ENCODE results near the gene MAP1LC3A.
"Not testable (repeated sequence)": the region's sequence is repeated elsewhere in the genome, so short reads cannot be mapped to it uniquely, and the experiment has no call there.

Gene MAP1LC3A

GRCh38 chr20:34558320-34559218, at the start of gene MAP1LC3A:
TSS of gene MAP1LC3A (plus strand) at chr20:34558718. CDS start at chr20:34558869, 151 bp downstream.
- Mint-ChIP-seq H3K4me3 (peak within 1 kb of the TSS; percentile 84 to 88), H3K27ac (peak within 1 kb of the TSS; percentile 84 to 95), H3K27me3 (no peaks in the 10 kb centered on the region), H3K4me1 (peaks cover 8% of the 10 kb centered on the region), H3K9me3 (no peaks in the 10 kb centered on the region)
- ATAC-seq (peak; percentile 85), DNase-seq (peak; percentile 87 to 90)

GRCh38 chr20:34510575-34510974, 47.9 kb upstream of the MAP1LC3A start:
- Mint-ChIP-seq H3K4me1 (peaks cover 10% of the 10 kb centered on the region), H3K27me3 (no peaks in the 10 kb centered on the region), H3K27ac (no peak overlapping the region), H3K4me3 (no peak overlapping the region), H3K9me3 (no peaks in the 10 kb centered on the region)
- ATAC-seq (no peak), DNase-seq (no peak)

GRCh38 chr20:34511891-34512265, 46.6 kb upstream of the MAP1LC3A start:
- ATAC-seq = no peak
- H3K27me3 Mint-ChIP-seq = no peaks in the 10 kb centered on the region
- no peak overlapping the region for H3K27ac Mint-ChIP-seq
- H3K4me1 Mint-ChIP-seq = peaks cover 10% of the 10 kb centered on the region
- no peak for DNase-seq
- no peak overlapping the region for H3K4me3 Mint-ChIP-seq
- no peaks in the 10 kb centered on the region for H3K9me3 Mint-ChIP-seq

GRCh38 chr20:34512266-34512954, 46.1 kb upstream of the MAP1LC3A start:
- no peak overlapping the region for H3K4me3 Mint-ChIP-seq
- no peak for ATAC-seq
- peaks cover 10% of the 10 kb centered on the region for H3K4me1 Mint-ChIP-seq
- H3K27ac Mint-ChIP-seq = peak overlapping the region in 1 of 2 donors; percentile 49
- no peak for DNase-seq
- no peaks in the 10 kb centered on the region for H3K27me3 Mint-ChIP-seq
- no peaks in the 10 kb centered on the region for H3K9me3 Mint-ChIP-seq

GRCh38 chr20:34512955-34513419, 45.5 kb upstream of the MAP1LC3A start:
- Mint-ChIP-seq H3K9me3 (no peaks in the 10 kb centered on the region), H3K27ac (no peak overlapping the region), H3K27me3 (no peaks in the 10 kb centered on the region), H3K4me1 (peaks cover 15% of the 10 kb centered on the region), H3K4me3 (no peak overlapping the region)
- no peak for DNase-seq
- no peak for ATAC-seq

GRCh38 chr20:34514034-34514433, 44.5 kb upstream of the MAP1LC3A start:
- not testable (repeated sequence) for H3K27me3 Mint-ChIP-seq, DNase-seq, ATAC-seq, H3K9me3 Mint-ChIP-seq, H3K4me3 Mint-ChIP-seq
- peak overlapping the region in 1 of 2 donors; percentile 8 for H3K27ac Mint-ChIP-seq
- peaks cover 23% of the 10 kb centered on the region for H3K4me1 Mint-ChIP-seq

GRCh38 chr20:34514897-34515483, 43.5 kb upstream of the MAP1LC3A start:
- ATAC-seq (peak; percentile 19), DNase-seq (no peak)
- Mint-ChIP-seq H3K9me3 (no peaks in the 10 kb centered on the region), H3K4me1 (peaks cover 24% of the 10 kb centered on the region), H3K4me3 (peak overlapping the region; percentile 99 to 100), H3K27me3 (no peaks in the 10 kb centered on the region), H3K27ac (peak overlapping the region; percentile 99)

GRCh38 chr20:34515484-34516246, 42.9 kb upstream of the MAP1LC3A start:
- peak overlapping the region; percentile 99 to 100 for H3K4me3 Mint-ChIP-seq
- no peaks in the 10 kb centered on the region for H3K9me3 Mint-ChIP-seq
- ATAC-seq (peak; percentile 84), DNase-seq (peak; percentile 75 to 77)
- peaks cover 30% of the 10 kb centered on the region for H3K4me1 Mint-ChIP-seq
- peak overlapping the region; percentile 99 for H3K27ac Mint-ChIP-seq
- no peaks in the 10 kb centered on the region for H3K27me3 Mint-ChIP-seq

- no peaks in the 10 kb centered on the region for H3K9me3 Mint-ChIP-seq
- no peaks in the 10 kb centered on the region for H3K27me3 Mint-ChIP-seq
- peak; percentile 94 for DNase-seq
- H3K4me1 Mint-ChIP-seq = peaks cover 36% of the 10 kb centered on the region
- peak within 1 kb of the TSS; percentile 99 for H3K27ac Mint-ChIP-seq
- peak; percentile 87 for ATAC-seq
- H3K4me3 Mint-ChIP-seq = peak within 1 kb of the TSS; percentile 99 to 100
Measured at GRCh38 chr20:34516247-34517113, 42.0 kb upstream of the MAP1LC3A start, which contains the start of gene DYNLRB1. TSS of gene DYNLRB1 (plus strand) at chr20:34516422. CDS start at chr20:34516459, 37 bp downstream.

- Mint-ChIP-seq H3K27ac (peak overlapping the region; percentile 99), H3K4me1 (peaks cover 39% of the 10 kb centered on the region), H3K27me3 (no peaks in the 10 kb centered on the region), H3K9me3 (no peaks in the 10 kb centered on the region), H3K4me3 (peak overlapping the region; percentile 99 to 100)
- ATAC-seq (peak; percentile 20), DNase-seq (no peak)
Measured at GRCh38 chr20:34517114-34517505, 41.4 kb upstream of the MAP1LC3A start.

GRCh38 chr20:34518863-34519262, 39.7 kb upstream of the MAP1LC3A start:
- ATAC-seq, DNase-seq, H3K27ac Mint-ChIP-seq, H3K9me3 Mint-ChIP-seq, H3K4me3 Mint-ChIP-seq, H3K27me3 Mint-ChIP-seq: not testable (repeated sequence)
- peaks cover 56% of the 10 kb centered on the region for H3K4me1 Mint-ChIP-seq

GRCh38 chr20:34519841-34520240, 38.7 kb upstream of the MAP1LC3A start:
- ATAC-seq, H3K4me3 Mint-ChIP-seq, H3K27ac Mint-ChIP-seq, H3K9me3 Mint-ChIP-seq, H3K27me3 Mint-ChIP-seq, DNase-seq: not testable (repeated sequence)
- H3K4me1 Mint-ChIP-seq = peaks cover 50% of the 10 kb centered on the region

- peak overlapping the region in 1 of 2 donors; percentile 83 for H3K27ac Mint-ChIP-seq
- peak; percentile 46 to 59 for DNase-seq
- H3K4me3 Mint-ChIP-seq = no peak overlapping the region
Measured at GRCh38 chr20:34522969-34523871, 35.3 kb upstream of the MAP1LC3A start.

More at GRCh38 chr20:34522969-34523871, 35.3 kb upstream of the MAP1LC3A start:
- Mint-ChIP-seq H3K4me1 (peaks cover 39% of the 10 kb centered on the region), H3K9me3 (no peaks in the 10 kb centered on the region), H3K27me3 (no peaks in the 10 kb centered on the region)
- ATAC-seq = peak; percentile 89

Data from stimulated activated naive CD8-positive, alpha-beta T cell treated with anti-CD3 and anti-CD28 coated beads, Interleukin-15, amount 100 ng/mL, for 72 hours (primary cell).